IMR-90 (cell line): ENCODE data around the gene CCDC141. TPM values are rescaled to one million over a fixed set of nuclear protein-coding genes. Genes with fewer than 3 reads are reported as not detected.

Experiments
- ATAC-seq: fragments of 200-7000 bp; cut with Tn5 transposase; 2 replicates; pipeline ENCODE4 v1.9.1; 2020; ENCODE audit warnings: low read depth, mild to moderate bottlenecking, moderate library complexity
- BruUV-seq: library from RNA; stranded (reverse); fragments of 400-500 nt; replicated peaks from 2 replicates; lab custom pipeline; 2021; lab: Mats Ljungman, UMichigan
- CTCF ChIA-PET: fragments of 300-600 bp; formaldehyde crosslinking; extraction: SDS; loops from one replicate; lab custom pipeline; 2021; ENCODE audit warnings: antibody characterized with exemption; lab: Yijun Ruan, JAX
- POLR2A ChIA-PET: fragments of 300-600 bp; sonication (Branson Sonifier 250); formaldehyde crosslinking; loops from one replicate; lab custom pipeline; 2022; ENCODE audit warnings: antibody characterized with exemption; ENCODE audit not compliant: unreplicated experiment; lab: Charles Lee
- DNase-seq: peaks from one replicate; pipeline ENCODE4 v3.0.0; 2013
- H2AFZ ChIP-seq: replicated peaks from 2 replicates; pipeline ENCODE3; 2013; ENCODE audit warnings: low read length, mild to moderate bottlenecking; ENCODE audit not compliant: poor library complexity
- H2AK5ac ChIP-seq: 2 replicates; pipeline ENCODE4 v1.6.1; 2013; ENCODE audit warnings: low read depth, low read length, inconsistent platforms
- H2AK9ac ChIP-seq: replicated peaks from 2 replicates; pipeline ENCODE3; 2013; ENCODE audit warnings: mild to moderate bottlenecking, low read depth, low read length, moderate library complexity; ENCODE audit not compliant: poor library complexity
- H2BK120ac ChIP-seq: 2 replicates; pipeline ENCODE4 v1.6.1; 2013; ENCODE audit warnings: low read depth, low read length, inconsistent platforms
- H2BK15ac ChIP-seq: 3 replicates; pipeline ENCODE4 v1.6.1; 2013; ENCODE audit warnings: low read depth, low read length, inconsistent platforms
- H2BK20ac ChIP-seq: 2 replicates; pipeline ENCODE4 v1.6.1; 2013; ENCODE audit warnings: low read depth, mild to moderate bottlenecking, inconsistent platforms, low read length, moderate library complexity
- H2BK5ac ChIP-seq: 2 replicates; pipeline ENCODE4 v1.6.1; 2013; ENCODE audit warnings: mild to moderate bottlenecking, low read depth, low read length, inconsistent platforms; ENCODE audit not compliant: poor library complexity, severe bottlenecking
- H3K14ac ChIP-seq: replicated peaks from 2 replicates; pipeline ENCODE4 v1.6.1; 2013; ENCODE audit warnings: low read depth, low read length, inconsistent platforms
- H3K18ac ChIP-seq: 2 replicates; pipeline ENCODE4 v1.6.1; 2013; ENCODE audit warnings: low read depth, low read length, control low read depth
- H3K23ac ChIP-seq: 2 replicates; pipeline ENCODE4 v1.6.1; 2013; ENCODE audit warnings: low read depth, low read length, inconsistent platforms
- H3K27ac ChIP-seq: 2 replicates; pipeline ENCODE4 v1.5.1; 2013; ENCODE audit warnings: mild to moderate bottlenecking, control low read depth, low read length; ENCODE audit not compliant: insufficient read depth
- H3K27me3 ChIP-seq: 2 replicates; pipeline ENCODE4 v1.6.1; 2013; ENCODE audit warnings: low read length; ENCODE audit not compliant: control insufficient read depth, insufficient read depth
- H3K36me3 ChIP-seq: 2 replicates; pipeline ENCODE4 v1.6.1; 2013; ENCODE audit warnings: low read length, mixed read lengths; ENCODE audit not compliant: control insufficient read depth, insufficient read depth
- H3K4ac ChIP-seq: 2 replicates; pipeline ENCODE4 v1.6.1; 2013; ENCODE audit warnings: low read depth, low read length, inconsistent platforms
- H3K4me1 ChIP-seq: 2 replicates; pipeline ENCODE4 v1.6.1; 2013; ENCODE audit warnings: low read length, mixed read lengths; ENCODE audit not compliant: control insufficient read depth, insufficient read depth
- H3K4me2 ChIP-seq: 2 replicates; pipeline ENCODE4 v1.6.1; 2013; ENCODE audit warnings: low read depth, mild to moderate bottlenecking, control low read depth, low read length, moderate library complexity
- H3K4me3 ChIP-seq: 2 replicates; pipeline ENCODE4 v1.5.1; 2013; ENCODE audit warnings: low read depth, mild to moderate bottlenecking, control low read depth, low read length, moderate library complexity; ENCODE audit not compliant: insufficient read depth
- H3K56ac ChIP-seq: 2 replicates; pipeline ENCODE4 v1.6.1; 2013; ENCODE audit warnings: low read length, inconsistent platforms; ENCODE audit not compliant: insufficient read depth; ENCODE audit errors: extremely low read depth
- H3K79me1 ChIP-seq, 2 experiments: 2 replicates each; pipeline ENCODE4 v1.6.1; 2013; ENCODE audit warnings: low read length in 2 of 2, inconsistent platforms in 1 of 2, low read depth in 1 of 2
- H3K9ac ChIP-seq: 2 replicates; pipeline ENCODE4 v1.6.1; 2013; ENCODE audit warnings: low read depth, low read length, control low read depth
- H3K9me1 ChIP-seq: 2 replicates; pipeline ENCODE4 v1.6.1; 2013; ENCODE audit warnings: low read length, inconsistent platforms; ENCODE audit not compliant: insufficient read depth
- H3K9me3 ChIP-seq: 2 replicates; pipeline ENCODE4 v1.6.1; 2013; ENCODE audit warnings: low read length; ENCODE audit not compliant: control insufficient read depth, insufficient read depth
- H4K20me1 ChIP-seq: 2 replicates; pipeline ENCODE4 v1.6.1; 2013; ENCODE audit warnings: low read length, inconsistent platforms; ENCODE audit not compliant: insufficient read depth
- H4K5ac ChIP-seq: 2 replicates; pipeline ENCODE4 v1.6.1; 2013; ENCODE audit warnings: mild to moderate bottlenecking, low read depth, low read length, control low read depth
- H4K8ac ChIP-seq, 2 experiments: 2 replicates each; pipeline ENCODE4 v1.6.1; 2013; ENCODE audit warnings: low read depth in 2 of 2, low read length in 2 of 2, control low read depth in 1 of 2, inconsistent platforms in 1 of 2
- H4K91ac ChIP-seq: 2 replicates; pipeline ENCODE4 v1.6.1; 2013; ENCODE audit warnings: low read depth, low read length, inconsistent platforms; ENCODE audit not compliant: insufficient read depth
- WGBS, 2 experiments: methylation state at CpG; one replicate each; pipeline versions ENCODE4 v1.1.5 to v1.1.7; 2013; ENCODE audit warnings: missing lambda C conversion rate in 2 of 2; ENCODE audit not compliant: insufficient read length in 1 of 2; ENCODE audit errors: extremely low coverage in 2 of 2; 5-methylcytosine and 5-hydroxymethylcytosine counted together
- dilution Hi-C: fragments of 300-500 bp; cut with HindIII; formaldehyde crosslinking; loops from one replicate; pipeline ENCODE4 v1.14.3; 2018; ENCODE audit warnings: low sequenced_read_pairs; ENCODE audit not compliant: unreplicated experiment
- in situ Hi-C: fragments of 300-500 bp; cut with MboI; formaldehyde crosslinking; loops from 3 replicates; pipeline ENCODE4 v1.14.3; 2019; ENCODE audit warnings: low sequenced_read_pairs, inconsistent platforms, mixed read lengths
- intact Hi-C: fragments of 100-400 bp; cut with micrococcal nuclease; formaldehyde crosslinking; loops from 2 replicates; pipeline ENCODE4 v1.10.0; 2022
- polyA plus RNA-seq, 3 experiments: library from polyadenylated mRNA; depleted of rRNA; stranded (reverse); fragments of >200 nt; gene quantifications; 2 replicates each; pipeline ENCODE4 v1.2.3, GENCODE V29; 2012; ENCODE audit warnings: low replicate concordance in 1 of 3
- total RNA-seq: library from RNA; depleted of rRNA; stranded (reverse); fragments of >200 nt; gene quantifications from 2 replicates; pipeline ENCODE4 v1.2.3, GENCODE V29; 2012
- TF ChIP-seq, protein P1 (sequence below): fragments of 150-350 bp; IDR thresholded peaks from 2 replicates; pipeline ENCODE4 v1.6.1; 2016; ENCODE audit warnings: low read depth, mild to moderate bottlenecking, low read length, moderate library complexity, borderline replicate concordance

CCDC141 gene
- total and polyA plus RNA-seq, 2 of the 4 experiments (the other 2 are of a cell fraction) = not detected

DNA sequence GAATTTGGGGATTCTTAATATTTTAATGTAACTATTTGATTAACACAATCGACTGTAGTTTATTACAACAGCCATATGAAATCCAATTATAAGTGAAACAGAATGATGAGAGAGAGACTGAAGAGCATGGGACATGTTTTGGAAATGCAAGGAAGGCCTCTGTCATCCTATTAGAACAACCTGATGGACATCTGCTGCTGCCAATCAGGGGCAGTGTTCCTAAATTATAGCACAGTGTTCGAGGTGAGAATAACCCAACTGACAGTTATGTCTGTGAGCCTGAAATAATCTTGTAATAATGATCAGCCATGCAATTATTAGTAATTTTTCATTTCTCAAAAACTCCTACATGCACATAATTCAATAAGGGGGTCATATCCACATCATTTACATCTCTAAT, 73.6 kb downstream of the CCDC141 start:
- dilution Hi-C loops (no loop called here), intact Hi-C loops (no loop called here), in situ Hi-C loops (no loop called here)
- CTCF ChIA-PET = no interaction called here
- Histone ChIP-seq H4K20me1 (no peaks in the 10 kb centered on the region), H3K27me3 (no peaks in the 10 kb centered on the region), H3K9ac (no peak overlapping the region), H3K4me2 (no peak overlapping the region), H3K9me1 (no peaks in the 10 kb centered on the region), H2AFZ (no peak overlapping the region), H2AK5ac (no peak overlapping the region), H2BK20ac (no peak overlapping the region), H4K91ac (no peak overlapping the region), H4K5ac (no peak overlapping the region), H3K9me3 (no peaks in the 10 kb centered on the region), H3K56ac (no peak overlapping the region), H3K36me3 (no peaks in the 10 kb centered on the region), H2AK9ac (no peak overlapping the region), H3K79me1 (no peaks in the 10 kb centered on the region), H3K23ac (no peak overlapping the region), H3K18ac (no peak overlapping the region), H2BK5ac (no peak overlapping the region), H3K4me3 (no peak overlapping the region), H3K27ac (no peak overlapping the region), H3K4me1 (no peaks in the 10 kb centered on the region), H2BK120ac (no peak overlapping the region), H4K8ac (no peak overlapping the region), H3K14ac (no peak overlapping the region), H2BK15ac (no peak overlapping the region), H3K4ac (no peak overlapping the region)
- POLR2A ChIA-PET = no interaction called here
- DNase-seq (no peak), ATAC-seq (no peak)
- TF ChIP-seq, protein P1, sequence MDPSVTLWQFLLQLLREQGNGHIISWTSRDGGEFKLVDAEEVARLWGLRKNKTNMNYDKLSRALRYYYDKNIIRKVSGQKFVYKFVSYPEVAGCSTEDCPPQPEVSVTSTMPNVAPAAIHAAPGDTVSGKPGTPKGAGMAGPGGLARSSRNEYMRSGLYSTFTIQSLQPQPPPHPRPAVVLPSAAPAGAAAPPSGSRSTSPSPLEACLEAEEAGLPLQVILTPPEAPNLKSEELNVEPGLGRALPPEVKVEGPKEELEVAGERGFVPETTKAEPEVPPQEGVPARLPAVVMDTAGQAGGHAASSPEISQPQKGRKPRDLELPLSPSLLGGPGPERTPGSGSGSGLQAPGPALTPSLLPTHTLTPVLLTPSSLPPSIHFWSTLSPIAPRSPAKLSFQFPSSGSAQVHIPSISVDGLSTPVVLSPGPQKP = no peak
- no CpG with 5 or more reads among the region's 2 CpGs for whole genome bisulfite sequencing, 2 experiments
- BruUV-seq = no TSS peak
